Testis (tissue), 3 donors: ENCODE results near the gene PLSCR4. TPM values are rescaled to one million over a fixed set of nuclear protein-coding genes. Genes with fewer than 3 reads are reported as not detected.
A peak's percentile ranks its signal among the peaks of the same experiment; 100 is the strongest.
"Not testable (repeated sequence)": the region's sequence is repeated elsewhere in the genome, so short reads cannot be mapped to it uniquely, and the experiment has no call there.

Source experiments
- DNase-seq: peaks from one replicate; pipeline ENCODE4 v3.0.0-alpha.2; 2019
- H3K27ac ChIP-seq, 2 donors: fragments of 200-600 bp; sonication (generic); one replicate each; pipeline ENCODE4 v1.5.1; 2019
- H3K27me3 ChIP-seq: fragments of 200-600 bp; sonication (generic); one replicate; pipeline ENCODE4 v1.5.1; 2019
- H3K36me3 ChIP-seq: fragments of 200-600 bp; sonication (generic); one replicate; pipeline ENCODE4 v1.5.1; 2017; ENCODE audit warnings: low read depth; ENCODE audit errors: missing control alignments
- H3K4me1 ChIP-seq: fragments of 200-600 bp; sonication (generic); one replicate; pipeline ENCODE4 v1.5.1; 2019
- H3K4me3 ChIP-seq, 2 donors: fragments of 200-600 bp; sonication (generic); one replicate each; pipeline ENCODE4 v1.5.1; 2017 to 2019
- H3K9me3 ChIP-seq: fragments of 200-600 bp; sonication (generic); one replicate; pipeline ENCODE4 v1.5.1; 2017
- POLR2A ChIP-seq: fragments of 450-650 bp; IDR thresholded peaks from one replicate; pipeline ENCODE4 v1.6.1; 2017; ENCODE audit warnings: antibody characterized with exemption, mild to moderate bottlenecking, moderate library complexity
- WGBS, 2 donors: methylation state at CpG; one replicate each; pipeline ENCODE4 v1.1.5; 2018; 5-methylcytosine and 5-hydroxymethylcytosine counted together
- intact Hi-C: fragments of 100-400 bp; cut with DNase I; formaldehyde crosslinking; loops from one replicate; pipeline ENCODE4 v1.15.1; 2023; ENCODE audit warnings: low total_unique reads
- polyA plus RNA-seq: library from polyadenylated mRNA; stranded (reverse); fragments of 350-450 nt; fragmentation: Illumina TruSeq; extraction: RNeasy Lipid Tissue Mini Kit (QIAGEN cat#74804); gene quantifications from one replicate; pipeline ENCODE4 v1.2.3, GENCODE V29; 2014; ENCODE audit warnings: low read depth, low replicate concordance; ENCODE audit not compliant: insufficient read depth
- total RNA-seq, 2 donors: library from RNA; depleted of rRNA; stranded (reverse); fragments of >200 nt; gene quantifications; one replicate each; pipeline ENCODE4 v1.2.3, GENCODE V29; 2016
- TF ChIP-seq, protein P1 (sequence below), 3 experiments: fragments of 450-650 bp in 2 of 3; fragments of 200-600 bp in 1 of 3; sonication (generic) in 1 of 3; IDR thresholded peaks; one replicate each; pipeline ENCODE4 v1.5.1; 2016 to 2019; ENCODE audit warnings: antibody characterized with exemption in 3 of 3, mild to moderate bottlenecking in 2 of 3, moderate library complexity in 1 of 3

Gene PLSCR4
- total and polyA plus RNA-seq, 3 donors from 2014 or later: 42.5 to 96.3 (median 89.1) TPM

DNA sequence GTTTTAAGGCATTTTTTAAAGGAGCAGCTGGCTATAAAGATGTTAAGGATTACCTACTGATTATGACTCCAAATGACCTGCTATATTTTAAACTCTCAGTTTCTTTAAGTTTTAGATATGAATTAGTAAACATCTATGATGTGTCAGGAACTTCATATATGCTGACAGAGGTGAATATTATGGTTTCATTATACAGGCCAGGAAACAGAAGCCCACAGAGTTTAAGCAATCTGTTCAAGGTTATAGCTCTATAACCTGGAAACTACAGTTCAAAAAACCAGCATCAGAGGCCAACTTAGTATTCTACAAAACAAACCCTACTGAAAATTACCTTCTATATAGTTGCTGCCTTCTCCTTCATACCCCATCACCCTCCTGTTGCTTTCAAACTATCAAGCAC lies 17.4 kb downstream of the PLSCR4 start:
- no peak for DNase-seq

DNA sequence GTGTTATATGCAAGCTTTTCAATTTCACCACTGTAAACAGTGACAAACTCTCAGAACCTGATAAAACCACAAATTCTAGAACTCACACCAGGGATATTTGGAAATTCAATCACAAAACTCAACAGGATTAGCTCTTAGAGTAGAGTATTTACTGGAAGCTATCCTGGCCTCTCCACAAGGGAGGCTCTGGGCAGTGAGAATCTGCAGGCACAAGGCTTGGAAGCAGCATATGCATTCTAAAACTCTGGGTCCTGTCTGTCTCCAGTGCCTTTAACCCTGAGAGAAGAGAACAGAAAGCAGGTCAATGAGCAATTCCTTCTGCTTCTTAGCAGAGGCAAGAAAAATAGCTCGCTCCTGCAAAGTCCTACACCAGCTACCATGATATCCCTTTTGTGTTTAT lies 23.4 kb downstream of the PLSCR4 start:
- Histone ChIP-seq H3K27ac (peak overlapping the region in 1 of 2 donors; percentile 7), H3K27me3 (no peaks in the 10 kb centered on the region), H3K36me3 (no peaks in the 10 kb centered on the region), H3K4me1 (no peaks in the 10 kb centered on the region), H3K4me3 (no peak overlapping the region), H3K9me3 (no peaks in the 10 kb centered on the region)
- intact Hi-C loops: loop anchor here (10.0 kb wide), 1 partner anchor 357 kb away; no protein-coding TSS in a partner anchor
- TF ChIP-seq POLR2A: no peak
- TF ChIP-seq, protein P1, sequence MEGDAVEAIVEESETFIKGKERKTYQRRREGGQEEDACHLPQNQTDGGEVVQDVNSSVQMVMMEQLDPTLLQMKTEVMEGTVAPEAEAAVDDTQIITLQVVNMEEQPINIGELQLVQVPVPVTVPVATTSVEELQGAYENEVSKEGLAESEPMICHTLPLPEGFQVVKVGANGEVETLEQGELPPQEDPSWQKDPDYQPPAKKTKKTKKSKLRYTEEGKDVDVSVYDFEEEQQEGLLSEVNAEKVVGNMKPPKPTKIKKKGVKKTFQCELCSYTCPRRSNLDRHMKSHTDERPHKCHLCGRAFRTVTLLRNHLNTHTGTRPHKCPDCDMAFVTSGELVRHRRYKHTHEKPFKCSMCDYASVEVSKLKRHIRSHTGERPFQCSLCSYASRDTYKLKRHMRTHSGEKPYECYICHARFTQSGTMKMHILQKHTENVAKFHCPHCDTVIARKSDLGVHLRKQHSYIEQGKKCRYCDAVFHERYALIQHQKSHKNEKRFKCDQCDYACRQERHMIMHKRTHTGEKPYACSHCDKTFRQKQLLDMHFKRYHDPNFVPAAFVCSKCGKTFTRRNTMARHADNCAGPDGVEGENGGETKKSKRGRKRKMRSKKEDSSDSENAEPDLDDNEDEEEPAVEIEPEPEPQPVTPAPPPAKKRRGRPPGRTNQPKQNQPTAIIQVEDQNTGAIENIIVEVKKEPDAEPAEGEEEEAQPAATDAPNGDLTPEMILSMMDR (IDR thresholded peaks at IDR 0.05): no peak
- 82 to 85% methylated on average over 1 of the region's 1 CpG for WGBS, 2 donors
- no peak for DNase-seq

More for the DNA sequence above, 17.4 kb downstream of the PLSCR4 start:
- Histone ChIP-seq H3K9me3 (no peaks in the 10 kb centered on the region), H3K4me3 (no peak overlapping the region), H3K27me3 (no peaks in the 10 kb centered on the region), H3K36me3 (no peaks in the 10 kb centered on the region), H3K4me1 (no peaks in the 10 kb centered on the region), H3K27ac (no peak overlapping the region)
- TF ChIP-seq POLR2A: no peak
- TF ChIP-seq, protein P1 (IDR thresholded peaks at IDR 0.05): no peak
- intact Hi-C loops: no loop called here

GRCh38 chr3:146226881-146227280 lies 24.0 kb downstream of the PLSCR4 start:
- Histone ChIP-seq H3K36me3 (no peaks in the 10 kb centered on the region), H3K27ac (no peak overlapping the region), H3K27me3 (no peaks in the 10 kb centered on the region), H3K4me1 (no peaks in the 10 kb centered on the region), H3K9me3 (no peaks in the 10 kb centered on the region), H3K4me3 (no peak overlapping the region)
- DNase-seq: no peak
- no peak for TF ChIP-seq POLR2A
- intact Hi-C loops: loop anchor here (10.0 kb wide), 1 partner anchor 358 kb away; no protein-coding TSS in a partner anchor
- 67 to 77% methylated on average over 2 of the region's 2 CpGs for WGBS, 2 donors

- intact Hi-C loops: loop anchor here (10.0 kb wide), 1 partner anchor 359 kb away; no protein-coding TSS in a partner anchor
- not testable (repeated sequence) for H3K27me3 ChIP-seq, H3K27ac ChIP-seq, DNase-seq, H3K9me3 ChIP-seq, H3K4me1 ChIP-seq, H3K36me3 ChIP-seq, H3K4me3 ChIP-seq
- WGBS, 2 donors: 71 to 80% methylated on average over 1 to 24 of the region's 25 CpGs
Observed at GRCh38 chr3:146225458-146225857, 25.4 kb downstream of the PLSCR4 start.

DNA sequence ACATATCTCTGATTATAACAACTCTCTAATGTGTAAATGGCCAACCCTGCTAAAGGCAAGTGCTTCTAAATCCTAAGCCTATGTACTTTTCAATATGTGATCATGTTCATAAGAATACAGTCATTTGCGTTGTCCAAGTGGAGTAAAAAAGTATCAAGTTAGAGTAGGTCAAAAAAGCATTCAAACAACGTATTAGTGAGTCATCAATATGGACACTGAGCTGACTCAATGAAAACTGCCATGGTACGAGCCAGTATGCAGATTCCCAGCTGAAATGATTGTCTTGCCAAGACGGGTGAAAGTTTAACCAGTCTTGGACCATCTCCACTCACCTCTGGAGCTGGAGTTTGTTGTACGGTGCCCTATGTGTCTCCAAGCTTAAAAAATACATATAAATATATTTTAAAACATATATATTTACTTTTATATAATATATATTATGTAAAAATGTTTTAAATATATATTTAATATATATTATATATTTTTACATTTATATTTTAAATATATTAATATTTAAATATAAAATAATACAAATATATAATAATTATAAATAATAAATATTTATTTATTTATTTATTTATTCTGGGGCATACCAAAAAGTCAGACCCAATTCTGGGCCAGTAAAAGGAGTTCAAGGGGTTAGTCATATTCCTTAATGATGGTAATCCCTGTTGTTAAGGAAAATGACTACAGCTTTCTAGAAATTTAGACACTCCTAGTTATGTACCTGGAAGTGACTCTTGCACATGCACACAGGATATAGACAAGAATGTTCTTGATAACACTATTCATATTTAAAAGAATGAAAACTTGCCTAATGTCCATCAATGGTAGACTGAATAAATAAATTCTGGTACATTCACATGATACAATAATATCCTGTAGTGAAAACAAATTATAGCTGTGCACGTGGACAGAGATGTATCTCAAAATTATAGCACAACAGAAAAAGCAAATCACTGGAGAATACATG lies 27.2 kb downstream of the PLSCR4 start:
- WGBS, 2 donors: 71 to 79% methylated on average over 6 of the region's 6 CpGs
- Histone ChIP-seq H3K27me3 (no peaks in the 10 kb centered on the region), H3K9me3 (no peaks in the 10 kb centered on the region), H3K4me1 (no peaks in the 10 kb centered on the region), H3K36me3 (no peaks in the 10 kb centered on the region), H3K4me3 (no peak overlapping the region), H3K27ac (no peak overlapping the region)
- intact Hi-C loops: loop anchor here (10.0 kb wide), 1 partner anchor 361 kb away; no protein-coding TSS in a partner anchor
- TF ChIP-seq POLR2A: no peak
- TF ChIP-seq, protein P1 (IDR thresholded peaks at IDR 0.05): no peak
- DNase-seq: no peak
